Measurements from ENCODE around the gene PTPRO.

- TF ChIP-seq CTCF (IDR thresholded peaks at IDR 0.05) (no peak), POLR2A (IDR thresholded peaks at IDR 0.05) (no peak)
Observed at GRCh38 chr12:15439459-15439858, 117.2 kb downstream of the PTPRO start.
